Neuronal stem cell (in vitro differentiated cells): ENCODE data around the gene ZXDC.

Experiments used
- DNase-seq: peaks from one replicate; pipeline ENCODE4 v3.0.0-alpha.2; 2013; ENCODE audit warnings: low spot score
- H2AFZ ChIP-seq: one replicate; pipeline ENCODE4 v1.6.1; 2013; ENCODE audit warnings: mild to moderate bottlenecking, low read length, inconsistent platforms
- H2AK5ac ChIP-seq: 2 replicates; pipeline ENCODE4 v1.6.1; 2013; ENCODE audit warnings: low read depth, mild to moderate bottlenecking, inconsistent platforms, low read length, moderate library complexity, mixed read lengths
- H2BK120ac ChIP-seq: 2 replicates; pipeline ENCODE4 v1.6.1; 2013; ENCODE audit warnings: low read depth, mild to moderate bottlenecking, inconsistent platforms, low read length, moderate library complexity, mixed read lengths
- H2BK12ac ChIP-seq: one replicate; pipeline ENCODE4 v1.6.1; 2013; ENCODE audit warnings: low read length, inconsistent platforms
- H2BK15ac ChIP-seq: 2 replicates; pipeline ENCODE4 v1.6.1; 2013; ENCODE audit warnings: mild to moderate bottlenecking, low read length, inconsistent platforms, mixed read lengths
- H2BK5ac ChIP-seq: one replicate; pipeline ENCODE4 v1.6.1; 2013; ENCODE audit warnings: inconsistent platforms, mild to moderate bottlenecking, low read length, moderate library complexity
- H3K14ac ChIP-seq: one replicate; pipeline ENCODE4 v1.6.1; 2013; ENCODE audit warnings: low read length, inconsistent platforms
- H3K18ac ChIP-seq: 2 replicates; pipeline ENCODE4 v1.6.1; 2013; ENCODE audit warnings: low read length, inconsistent platforms
- H3K23ac ChIP-seq: 2 replicates; pipeline ENCODE4 v1.6.1; 2013; ENCODE audit warnings: low read depth, mild to moderate bottlenecking, mixed read lengths, low read length, inconsistent platforms; ENCODE audit not compliant: poor library complexity
- H3K27ac ChIP-seq: replicated peaks from 3 replicates; pipeline ENCODE4 v1.5.1; 2013; ENCODE audit warnings: low read length, inconsistent platforms
- H3K27me3 ChIP-seq, 3 experiments: 2 replicates each; pipeline ENCODE4 v1.6.1; 2013; ENCODE audit warnings: low read length in 3 of 3, mild to moderate bottlenecking in 2 of 3, inconsistent platforms in 1 of 3, low read depth in 1 of 3, mixed read lengths in 1 of 3, moderate library complexity in 1 of 3; ENCODE audit not compliant: control insufficient read depth in 3 of 3, insufficient read depth in 3 of 3
- H3K36me3 ChIP-seq, 2 donors: replicated peaks in 1 of 2; 2 replicates each; pipeline ENCODE4 v1.6.1; 2013; ENCODE audit warnings: low read length in 2 of 2; ENCODE audit not compliant: control insufficient read depth in 2 of 2, insufficient read depth in 2 of 2
- H3K4ac ChIP-seq: 2 replicates; pipeline ENCODE4 v1.6.1; 2013; ENCODE audit warnings: inconsistent platforms, mild to moderate bottlenecking, low read length, moderate library complexity
- H3K4me1 ChIP-seq, 2 donors: 1 replicate in 1 of 2; 2 replicates in 1 of 2; pipeline ENCODE4 v1.6.1; 2013; ENCODE audit warnings: low read length in 2 of 2, low read depth in 1 of 2; ENCODE audit not compliant: control insufficient read depth in 2 of 2, insufficient read depth in 1 of 2
- H3K4me2 ChIP-seq: one replicate; pipeline ENCODE4 v1.6.1; 2013; ENCODE audit warnings: mild to moderate bottlenecking, low read length, inconsistent platforms; ENCODE audit not compliant: insufficient read depth, poor library complexity, severe bottlenecking
- H3K4me3 ChIP-seq, 2 donors: 2 replicates each; pipeline ENCODE4 v1.5.1; 2013; ENCODE audit warnings: low read length in 2 of 2, mild to moderate bottlenecking in 2 of 2, inconsistent platforms in 1 of 2, moderate library complexity in 1 of 2
- H3K79me1 ChIP-seq: one replicate; pipeline ENCODE4 v1.6.1; 2013; ENCODE audit warnings: low read depth, mild to moderate bottlenecking, inconsistent platforms, low read length, moderate library complexity
- H3K9ac ChIP-seq: one replicate; pipeline ENCODE4 v1.6.1; 2013; ENCODE audit warnings: mild to moderate bottlenecking, low read depth, low read length, inconsistent platforms; ENCODE audit not compliant: poor library complexity
- H3K9me3 ChIP-seq, 2 donors: replicated peaks in 1 of 2; 2 replicates each; pipeline versions ENCODE3 to v1.6.1; 2013; ENCODE audit warnings: low read length in 2 of 2, mild to moderate bottlenecking in 2 of 2, inconsistent platforms in 1 of 2, low read depth in 1 of 2, mixed read lengths in 1 of 2, moderate library complexity in 1 of 2; ENCODE audit not compliant: control insufficient read depth in 2 of 2, insufficient read depth in 1 of 2
- H4K8ac ChIP-seq: one replicate; pipeline ENCODE4 v1.6.1; 2013; ENCODE audit warnings: low read depth, mild to moderate bottlenecking, inconsistent platforms, low read length, moderate library complexity
- H4K91ac ChIP-seq: one replicate; pipeline ENCODE4 v1.6.1; 2013; ENCODE audit warnings: low read length, low read depth, mild to moderate bottlenecking, inconsistent platforms; ENCODE audit not compliant: poor library complexity
- WGBS, 2 donors: extraction: QIAGEN DNeasy Blood & Tissue Kit; methylation state at CpG; one replicate each; pipeline ENCODE4 v1.1.7; 2013; ENCODE audit warnings: missing lambda C conversion rate in 2 of 2, mixed read lengths in 1 of 2; ENCODE audit not compliant: insufficient read length in 2 of 2, insufficient replicate concordance in 1 of 2; ENCODE audit errors: extremely low coverage in 2 of 2; 5-methylcytosine and 5-hydroxymethylcytosine counted together

Gene ZXDC

DNA sequence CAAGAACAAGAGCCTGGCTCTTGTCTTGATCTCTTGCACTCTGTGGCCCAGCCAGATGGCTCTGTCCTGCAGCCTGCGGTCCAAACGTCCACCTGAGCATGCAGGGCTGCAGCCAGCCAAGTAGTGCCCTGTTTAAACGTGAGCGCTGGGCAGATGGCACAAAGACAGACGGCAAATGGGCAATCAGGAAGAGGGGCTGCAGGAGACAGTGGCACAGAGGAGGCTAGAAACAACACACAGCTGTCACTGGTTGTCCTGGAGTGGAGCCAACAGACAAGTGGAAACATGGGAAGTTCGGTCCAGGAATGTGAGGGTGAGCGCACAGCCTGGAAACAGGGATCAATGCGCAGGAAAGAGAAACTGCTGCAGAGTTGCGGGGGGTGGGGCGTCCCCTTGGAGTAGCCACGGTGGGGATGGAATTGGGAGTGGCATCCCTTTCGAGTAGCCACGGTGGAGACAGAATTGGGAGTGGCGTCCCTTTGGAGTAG lies 10.7 kb upstream of the ZXDC start:
- peak overlapping the region; percentile 69 for H2BK12ac ChIP-seq
- no peak overlapping the region for H3K27ac ChIP-seq
- H2BK120ac ChIP-seq: no peak overlapping the region
- no peak overlapping the region for H3K4me3 ChIP-seq
- peaks cover 0 to 42% (median 0%) of the 10 kb centered on the region in 3 experiments for H3K27me3 ChIP-seq
- H3K36me3 ChIP-seq: no peaks in the 10 kb centered on the region
- no peak overlapping the region for H3K23ac ChIP-seq
- no peak overlapping the region for H2AK5ac ChIP-seq
- no peak overlapping the region for H3K14ac ChIP-seq
- no peak overlapping the region for H3K4ac ChIP-seq
- no peaks in the 10 kb centered on the region for H3K79me1 ChIP-seq
- no CpG with 5 or more reads among the region's 14 CpGs for WGBS, 2 donors
- DNase-seq: no peak
- H4K8ac ChIP-seq: no peak overlapping the region
- H4K91ac ChIP-seq: no peak overlapping the region
- H3K4me1 ChIP-seq: peaks cover 0 to 13% of the 10 kb centered on the region in 2 donors
- H3K4me2 ChIP-seq: no peak overlapping the region
- H2BK5ac ChIP-seq: no peak overlapping the region
- no peak overlapping the region for H2BK15ac ChIP-seq
- H3K18ac ChIP-seq: peak overlapping the region; percentile 2
- H3K9ac ChIP-seq: no peak overlapping the region
- H3K9me3 ChIP-seq: no peaks in the 10 kb centered on the region
- peak overlapping the region; percentile 26 for H2AFZ ChIP-seq

DNA sequence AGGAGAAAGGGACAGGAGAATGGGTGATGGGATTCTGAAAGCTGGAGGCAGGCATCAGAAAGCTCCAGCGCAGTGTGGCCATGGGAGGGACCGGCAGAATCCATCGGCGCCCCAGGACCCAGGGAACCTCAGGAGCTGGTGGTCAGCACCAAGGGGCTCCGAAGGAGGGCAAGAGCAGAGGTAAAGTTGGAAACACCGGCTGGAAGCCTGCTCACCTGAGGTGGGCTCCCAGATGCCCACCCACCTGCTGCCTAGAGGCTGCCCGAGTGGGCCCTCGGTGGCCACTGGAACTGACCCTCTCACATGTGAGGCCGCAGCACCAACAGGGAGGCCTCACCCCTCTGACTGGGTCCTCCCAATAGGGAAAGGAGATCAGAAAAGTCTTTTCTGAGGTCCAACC lies 10.3 kb upstream of the ZXDC start:
- Histone ChIP-seq H3K4me2 (no peak overlapping the region), H3K79me1 (no peaks in the 10 kb centered on the region), H3K4me3 (no peak overlapping the region), H3K27ac (no peak overlapping the region), H2BK120ac (no peak overlapping the region), H2BK12ac (peak overlapping the region; percentile 69), H3K14ac (no peak overlapping the region), H4K91ac (no peak overlapping the region), H3K9ac (no peak overlapping the region), H4K8ac (no peak overlapping the region), H3K36me3 (no peaks in the 10 kb centered on the region), H2BK5ac (no peak overlapping the region), H3K4me1 (peaks cover 0 to 13% of the 10 kb centered on the region in 2 donors), H2AK5ac (peak overlapping the region; percentile 49), H3K4ac (no peak overlapping the region), H3K23ac (no peak overlapping the region), H2AFZ (peak overlapping the region; percentile 53), H2BK15ac (no peak overlapping the region), H3K18ac (no peak overlapping the region), H3K27me3 (peaks cover 0 to 37% (median 0%) of the 10 kb centered on the region in 3 experiments), H3K9me3 (no peaks in the 10 kb centered on the region)
- no peak for DNase-seq
- WGBS, 2 donors: no CpG with 5 or more reads among the region's 9 CpGs

DNA sequence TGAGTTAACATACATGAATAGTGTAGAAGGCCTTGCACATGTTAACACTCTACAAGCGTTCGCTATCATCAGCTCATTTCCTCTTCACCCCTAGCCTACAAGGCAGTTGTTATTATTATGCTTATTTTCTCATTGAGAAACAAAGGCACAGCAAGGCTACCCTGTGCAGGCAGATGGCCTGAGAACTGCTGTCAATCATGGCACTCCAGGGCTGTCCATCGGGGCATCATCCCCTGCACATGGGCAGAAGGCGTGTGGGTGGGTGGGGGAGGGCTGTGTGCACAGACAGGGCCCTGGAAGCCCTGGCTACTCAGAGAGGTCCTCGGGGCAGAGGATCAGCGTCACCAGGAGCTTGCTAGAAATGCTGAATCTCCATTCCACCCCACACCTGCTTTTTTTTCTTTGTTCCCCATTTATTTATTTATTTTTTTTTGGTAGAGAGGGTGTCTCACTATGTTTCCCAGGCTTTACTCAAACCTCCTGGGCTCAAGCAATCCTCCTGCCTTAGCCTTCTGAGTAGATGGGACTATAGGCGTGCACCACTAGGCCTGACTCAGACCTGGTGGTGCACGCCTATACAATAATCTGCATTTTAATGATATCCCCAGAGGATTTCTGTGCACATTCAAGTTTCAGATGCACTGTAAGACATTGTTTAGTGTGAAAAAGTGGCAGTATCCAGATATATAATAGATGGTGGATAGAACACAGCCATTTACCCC lies 9.6 kb upstream of the ZXDC start:
- WGBS, 2 donors: no CpG with 5 or more reads among the region's 8 CpGs

DNA sequence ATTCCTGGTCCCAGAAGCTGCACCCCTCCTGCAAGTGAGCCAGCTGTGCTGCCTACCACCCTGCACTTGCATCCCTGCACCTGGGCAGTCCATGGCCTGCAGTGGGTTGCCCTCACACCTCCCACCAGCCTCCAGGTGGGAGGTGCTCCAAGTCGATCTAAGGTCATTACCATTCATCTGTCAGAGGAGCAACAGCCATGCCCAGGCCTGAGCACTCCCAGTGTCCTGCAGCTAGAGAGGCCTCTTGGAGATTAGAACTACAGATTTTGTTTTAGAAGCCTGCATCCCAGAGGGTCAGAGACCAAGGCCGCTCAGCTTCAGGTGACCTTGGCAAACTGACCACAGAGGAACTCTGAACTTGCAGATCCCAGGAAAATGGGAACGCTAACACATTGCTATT lies 9.0 kb upstream of the ZXDC start:
- Histone ChIP-seq H4K8ac (no peak overlapping the region), H3K9ac (no peak overlapping the region), H3K4me3 (no peak overlapping the region), H3K27ac (no peak overlapping the region), H3K23ac (no peak overlapping the region), H4K91ac (no peak overlapping the region), H3K18ac (no peak overlapping the region), H3K4me2 (no peak overlapping the region), H2BK15ac (no peak overlapping the region), H2BK5ac (no peak overlapping the region), H2BK120ac (no peak overlapping the region), H2AFZ (no peak overlapping the region), H3K4me1 (peaks cover 0 to 13% of the 10 kb centered on the region in 2 donors), H3K4ac (no peak overlapping the region), H3K79me1 (no peaks in the 10 kb centered on the region), H3K9me3 (no peaks in the 10 kb centered on the region), H2AK5ac (no peak overlapping the region), H3K27me3 (peaks cover 0 to 27% (median 0%) of the 10 kb centered on the region in 3 experiments), H2BK12ac (no peak overlapping the region), H3K36me3 (no peaks in the 10 kb centered on the region), H3K14ac (peak overlapping the region; percentile 48)
- no CpG with 5 or more reads among the region's 3 CpGs for WGBS, 2 donors
- DNase-seq: no peak

More for the DNA sequence above, 9.6 kb upstream of the ZXDC start:
- Histone ChIP-seq H3K4me3 (no peak overlapping the region), H3K36me3 (no peaks in the 10 kb centered on the region), H2BK12ac (no peak overlapping the region), H2BK120ac (no peak overlapping the region), H3K27ac (no peak overlapping the region), H3K4ac (no peak overlapping the region), H4K91ac (no peak overlapping the region), H3K14ac (no peak overlapping the region), H3K18ac (no peak overlapping the region), H4K8ac (no peak overlapping the region), H2BK15ac (no peak overlapping the region), H3K9ac (no peak overlapping the region), H2BK5ac (no peak overlapping the region), H3K27me3 (peaks cover 0 to 33% (median 0%) of the 10 kb centered on the region in 3 experiments), H2AFZ (peak overlapping the region; percentile 53), H3K79me1 (no peaks in the 10 kb centered on the region), H3K9me3 (no peaks in the 10 kb centered on the region), H3K4me1 (peaks cover 0 to 13% of the 10 kb centered on the region in 2 donors), H3K4me2 (no peak overlapping the region), H2AK5ac (no peak overlapping the region), H3K23ac (no peak overlapping the region)
- no peak for DNase-seq
